GM12801 (cell line): Measurements from ENCODE around the gene ETF1.

Experiments used
- CTCF ChIP-seq: IDR thresholded peaks from one replicate; pipeline ENCODE4 v1.5.1; 2011; ENCODE audit warnings: control low read depth; ENCODE audit not compliant: insufficient read length; ENCODE audit errors: extremely low read depth

The ETF1 gene

GRCh38 chr5:138461343-138462125 lies 81.5 kb downstream of the ETF1 start:
- TF ChIP-seq CTCF, result no peak

DNA sequence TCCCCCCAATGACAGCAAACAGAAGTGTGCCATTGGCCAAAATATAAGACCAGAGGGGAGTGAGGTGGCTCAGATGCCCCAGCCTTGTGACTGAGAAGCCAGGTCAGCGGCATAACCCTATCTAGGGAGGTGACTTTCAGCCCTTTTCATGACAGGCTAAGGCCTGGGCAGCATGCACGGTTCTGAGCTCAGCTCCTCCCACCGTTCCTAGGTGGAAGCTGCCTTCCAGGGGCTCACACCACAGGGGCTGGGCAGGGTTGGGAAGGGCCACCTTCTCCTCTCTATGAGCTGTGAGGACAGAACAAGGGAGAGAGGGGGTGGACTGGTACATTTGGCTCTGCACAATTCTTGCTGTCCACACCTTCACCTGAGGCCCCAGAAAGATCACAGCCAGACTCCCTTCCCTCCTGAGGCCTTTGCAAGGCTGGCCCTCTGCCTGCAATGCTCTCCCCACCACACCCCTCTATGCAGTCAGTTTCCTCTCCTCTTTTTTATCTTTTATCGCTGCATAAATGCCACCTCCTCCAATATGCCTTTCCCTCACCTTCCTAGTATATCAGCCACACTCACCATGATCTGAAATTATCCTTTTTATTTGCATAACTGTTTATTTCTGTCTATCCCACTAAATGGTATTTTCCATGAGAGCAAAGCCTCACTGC lies 82.9 kb downstream of the ETF1 start:
- no peak for TF ChIP-seq CTCF

DNA sequence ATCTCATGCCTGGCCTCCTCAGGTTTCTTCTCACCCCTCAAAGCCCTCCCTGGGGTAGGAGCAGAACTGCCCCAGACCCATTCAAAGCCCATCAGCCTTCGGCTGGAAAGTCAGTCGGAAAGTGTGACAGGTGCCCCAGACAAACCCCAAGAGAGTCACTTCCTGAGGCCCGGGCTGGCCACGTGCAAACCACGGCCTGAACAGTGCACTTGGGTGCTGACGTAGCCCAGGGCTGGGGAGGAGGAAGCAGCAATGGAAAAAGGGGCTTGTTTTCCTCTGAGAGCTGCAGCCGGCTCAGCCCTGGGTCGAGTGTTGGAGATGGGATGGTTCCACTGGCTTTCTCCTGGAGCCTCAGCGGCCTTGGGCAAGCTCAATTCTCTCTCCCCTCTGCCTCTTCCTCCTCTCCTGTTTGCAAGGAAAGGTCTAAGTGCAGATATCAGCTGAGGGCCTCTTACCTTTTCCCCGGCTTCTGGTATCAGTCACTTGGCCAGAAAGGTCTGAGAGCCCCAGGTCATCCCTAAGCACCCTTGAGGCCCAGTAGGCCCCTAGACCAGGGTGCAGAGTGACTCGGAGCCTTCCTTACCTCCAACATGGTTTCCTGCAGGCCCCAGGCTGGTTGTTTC lies 83.6 kb downstream of the ETF1 start:
- no peak for TF ChIP-seq CTCF

- no peak for TF ChIP-seq CTCF
Measured at GRCh38 chr5:138458856-138459255, 84.2 kb downstream of the ETF1 start.

- no peak for TF ChIP-seq CTCF
Measured at GRCh38 chr5:138458384-138458783, 84.7 kb downstream of the ETF1 start.

DNA sequence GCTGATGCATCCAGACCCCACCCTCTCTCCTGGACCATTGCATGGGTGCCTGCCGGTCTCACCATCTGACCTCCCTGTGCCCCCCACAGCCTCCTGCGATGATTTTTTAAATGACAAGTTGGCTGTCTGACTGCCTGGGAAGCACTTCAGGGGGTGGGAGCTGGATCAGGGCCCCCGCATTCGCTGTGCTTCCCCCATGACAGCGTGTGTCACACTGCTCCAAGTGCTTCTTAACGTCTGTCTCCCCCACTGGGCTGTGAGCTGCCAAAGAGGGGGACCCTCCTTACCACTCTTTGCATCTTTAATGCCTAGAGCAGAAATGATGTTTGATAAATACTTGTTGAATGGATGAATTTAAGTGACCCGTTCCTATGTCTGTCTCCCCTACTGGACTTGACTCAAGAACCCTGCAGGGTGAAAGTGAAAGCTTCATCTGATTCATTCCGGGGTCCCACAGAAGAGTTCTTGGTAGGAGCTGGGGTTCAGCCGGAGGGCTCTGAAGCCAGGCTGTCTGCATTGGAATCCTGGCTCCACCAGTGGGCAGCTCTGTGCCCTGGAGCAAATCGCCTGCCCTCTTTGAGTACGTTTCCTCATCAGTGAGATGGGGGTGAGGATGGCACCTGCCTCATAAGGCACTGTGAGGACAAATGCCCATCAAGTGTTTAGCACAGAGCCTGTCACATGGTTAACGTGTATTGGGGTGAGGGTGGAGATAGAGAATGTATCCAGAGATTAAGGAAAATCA lies 85.3 kb downstream of the ETF1 start:
- TF ChIP-seq CTCF, result no peak
